ENCODE results near the gene KRT74. TPM values are rescaled to one million over a fixed set of nuclear protein-coding genes. Genes with fewer than 3 reads are reported as not detected.

The KRT74 gene
- total RNA-seq, 2 experiments from 2014 or later, result not detected

GRCh38 chr12:52552681-52553195 is 20.9 kb downstream of the KRT74 start, which contains the start of gene KRT71:
TSS of gene KRT71 (minus strand) at chr12:52553145. CDS start at chr12:52553077, 68 bp downstream.
- H3K4me3 Mint-ChIP-seq, result no peak within 1 kb of the TSS
- peaks cover 2% of the 10 kb centered on the region for H3K4me1 Mint-ChIP-seq
- no peaks in the 10 kb centered on the region for H3K9me3 Mint-ChIP-seq (ENCODE audit: low read depth)
- no peak within 1 kb of the TSS for H3K27ac Mint-ChIP-seq
- CTCF ChIA-PET, result no interaction called here
- DNase-seq (no peak), ATAC-seq (no peak)
- no peaks in the 10 kb centered on the region for H3K36me3 Mint-ChIP-seq
- peaks cover 32% of the 10 kb centered on the region for H3K27me3 Mint-ChIP-seq

- H3K27ac Mint-ChIP-seq, result no peak overlapping the region
- no peaks in the 10 kb centered on the region for H3K9me3 Mint-ChIP-seq (ENCODE audit: low read depth)
- H3K4me1 Mint-ChIP-seq, result peaks cover 2% of the 10 kb centered on the region
- CTCF ChIA-PET, result no interaction called here
- H3K36me3 Mint-ChIP-seq, result no peaks in the 10 kb centered on the region
- peaks cover 32% of the 10 kb centered on the region for H3K27me3 Mint-ChIP-seq
- DNase-seq (no peak), ATAC-seq (no peak)
- H3K4me3 Mint-ChIP-seq, result no peak overlapping the region
These were observed 21.6 kb downstream of the KRT74 start for GRCh38 chr12:52552055-52552454.

GRCh38 chr12:52551216-52551865 is 22.3 kb downstream of the KRT74 start:
- Mint-ChIP-seq H3K4me1 (peaks cover 2% of the 10 kb centered on the region), H3K9me3 (ENCODE audit: low read depth) (no peaks in the 10 kb centered on the region), H3K4me3 (no peak overlapping the region), H3K27me3 (peaks cover 30% of the 10 kb centered on the region), H3K27ac (no peak overlapping the region), H3K36me3 (no peaks in the 10 kb centered on the region)
- no peak for DNase-seq
- CTCF ChIA-PET, result no interaction called here
- ATAC-seq, result no peak

GRCh38 chr12:52546126-52546525 is 27.5 kb downstream of the KRT74 start:
- peaks cover 6% of the 10 kb centered on the region for H3K4me1 Mint-ChIP-seq
- no peaks in the 10 kb centered on the region for H3K9me3 Mint-ChIP-seq (ENCODE audit: low read depth)
- ATAC-seq (no peak), DNase-seq (no peak)
- CTCF ChIA-PET, result no interaction called here
- H3K27me3 Mint-ChIP-seq, result peaks cover 9% of the 10 kb centered on the region
- H3K4me3 Mint-ChIP-seq, result no peak overlapping the region
- H3K27ac Mint-ChIP-seq, result no peak overlapping the region
- H3K36me3 Mint-ChIP-seq, result no peaks in the 10 kb centered on the region

GRCh38 chr12:52543985-52544883 is 29.4 kb downstream of the KRT74 start:
- Mint-ChIP-seq H3K36me3 (no peaks in the 10 kb centered on the region), H3K27ac (no peak overlapping the region), H3K27me3 (no peaks in the 10 kb centered on the region), H3K9me3 (ENCODE audit: low read depth) (no peaks in the 10 kb centered on the region), H3K4me3 (no peak overlapping the region), H3K4me1 (peaks cover 6% of the 10 kb centered on the region)
- CTCF ChIA-PET, result interaction anchor here (1.4 kb wide), 1 partner anchor 334 kb away, joined by 3 read pairs; no protein-coding TSS in a partner anchor
- ATAC-seq (no peak), DNase-seq (no peak)

GRCh38 chr12:52542785-52543318 is 30.8 kb downstream of the KRT74 start:
- ATAC-seq, result no peak
- Mint-ChIP-seq H3K27me3 (peaks cover 6% of the 10 kb centered on the region), H3K4me1 (peaks cover 6% of the 10 kb centered on the region), H3K36me3 (no peaks in the 10 kb centered on the region), H3K9me3 (ENCODE audit: low read depth) (no peaks in the 10 kb centered on the region), H3K4me3 (no peak overlapping the region), H3K27ac (no peak overlapping the region)
- CTCF ChIA-PET, result no interaction called here
- DNase-seq, result no peak

GRCh38 chr12:52542157-52542556 is 31.5 kb downstream of the KRT74 start:
- Mint-ChIP-seq H3K9me3 (ENCODE audit: low read depth) (no peaks in the 10 kb centered on the region), H3K4me1 (peaks cover 6% of the 10 kb centered on the region), H3K36me3 (no peaks in the 10 kb centered on the region), H3K4me3 (no peak overlapping the region), H3K27me3 (peaks cover 8% of the 10 kb centered on the region), H3K27ac (no peak overlapping the region)
- no peak for ATAC-seq
- no peak for DNase-seq
- CTCF ChIA-PET, result no interaction called here

GRCh38 chr12:52541709-52542108 is 31.9 kb downstream of the KRT74 start:
- H3K36me3 Mint-ChIP-seq, result no peaks in the 10 kb centered on the region
- no peak overlapping the region for H3K4me3 Mint-ChIP-seq
- DNase-seq (no peak), ATAC-seq (no peak)
- H3K27me3 Mint-ChIP-seq, result peaks cover 8% of the 10 kb centered on the region
- CTCF ChIA-PET, result interaction anchor here (1.6 kb wide), 1 partner anchor 22 kb away, joined by 3 read pairs; no protein-coding TSS in a partner anchor
- H3K4me1 Mint-ChIP-seq, result peaks cover 6% of the 10 kb centered on the region
- no peak overlapping the region for H3K27ac Mint-ChIP-seq
- H3K9me3 Mint-ChIP-seq (ENCODE audit: low read depth), result no peaks in the 10 kb centered on the region

- DNase-seq (no peak), ATAC-seq (no peak)
- no peak overlapping the region for H3K27ac Mint-ChIP-seq
- peaks cover 10% of the 10 kb centered on the region for H3K27me3 Mint-ChIP-seq
- peaks cover 6% of the 10 kb centered on the region for H3K4me1 Mint-ChIP-seq
- CTCF ChIA-PET, result interaction anchor here (1.6 kb wide), 1 partner anchor 23 kb away, joined by 3 read pairs; no protein-coding TSS in a partner anchor
- H3K36me3 Mint-ChIP-seq, result no peaks in the 10 kb centered on the region
- no peaks in the 10 kb centered on the region for H3K9me3 Mint-ChIP-seq (ENCODE audit: low read depth)
- no peak overlapping the region for H3K4me3 Mint-ChIP-seq
These were observed 33.1 kb downstream of the KRT74 start for GRCh38 chr12:52540531-52540930.

GRCh38 chr12:52539821-52540173 is 33.8 kb downstream of the KRT74 start:
- H3K27me3 Mint-ChIP-seq, result peaks cover 11% of the 10 kb centered on the region
- H3K4me3 Mint-ChIP-seq, result no peak overlapping the region
- DNase-seq (no peak), ATAC-seq (no peak)
- CTCF ChIA-PET, result interaction anchor here (0.8 kb wide), 1 partner anchor 441 kb away, joined by 3 read pairs; no protein-coding TSS in a partner anchor
- peaks cover 6% of the 10 kb centered on the region for H3K4me1 Mint-ChIP-seq
- no peaks in the 10 kb centered on the region for H3K9me3 Mint-ChIP-seq (ENCODE audit: low read depth)
- no peaks in the 10 kb centered on the region for H3K36me3 Mint-ChIP-seq
- no peak overlapping the region for H3K27ac Mint-ChIP-seq

- no peak for DNase-seq
- H3K9me3 Mint-ChIP-seq (ENCODE audit: low read depth), result no peaks in the 10 kb centered on the region
- no peaks in the 10 kb centered on the region for H3K36me3 Mint-ChIP-seq
- CTCF ChIA-PET, result interaction anchor here (0.8 to 2.2 kb wide), 2 partner anchors 340 to 442 kb away, joined by 3 to 10 read pairs; no protein-coding TSS in a partner anchor
- no peak overlapping the region for H3K4me3 Mint-ChIP-seq
- H3K4me1 Mint-ChIP-seq, result peaks cover 6% of the 10 kb centered on the region
- no peak for ATAC-seq
- H3K27me3 Mint-ChIP-seq, result peaks cover 11% of the 10 kb centered on the region
- H3K27ac Mint-ChIP-seq, result no peak overlapping the region
These were observed 34.4 kb downstream of the KRT74 start for GRCh38 chr12:52539083-52539820.

GRCh38 chr12:52537101-52537500 is 36.5 kb downstream of the KRT74 start:
- Mint-ChIP-seq H3K27ac (no peak overlapping the region), H3K4me1 (no peaks in the 10 kb centered on the region), H3K36me3 (no peaks in the 10 kb centered on the region), H3K27me3 (peaks cover 11% of the 10 kb centered on the region), H3K9me3 (ENCODE audit: low read depth) (no peaks in the 10 kb centered on the region), H3K4me3 (no peak overlapping the region)
- CTCF ChIA-PET, result interaction anchor here (2.2 kb wide), 1 partner anchor 343 kb away, joined by 10 read pairs; no protein-coding TSS in a partner anchor
- DNase-seq, result no peak
- ATAC-seq, result no peak

- H3K36me3 Mint-ChIP-seq, result no peaks in the 10 kb centered on the region
- no peaks in the 10 kb centered on the region for H3K4me1 Mint-ChIP-seq
- CTCF ChIA-PET, result no interaction called here
These were observed 38.1 kb downstream of the KRT74 start for GRCh38 chr12:52535574-52535973.

More at GRCh38 chr12:52535574-52535973, 38.1 kb downstream of the KRT74 start:
- Mint-ChIP-seq H3K27ac (no peak overlapping the region), H3K4me3 (no peak overlapping the region), H3K27me3 (peaks cover 11% of the 10 kb centered on the region), H3K9me3 (ENCODE audit: low read depth) (no peaks in the 10 kb centered on the region)
- no peak for DNase-seq
- no peak for ATAC-seq
